SW 1271 (cell line): ENCODE measurements around the gene FOXN3.

ENCODE experiments used
- DNase-seq, 2 experiments: peaks; one replicate each; lab custom pipeline; 2025; lab: John Stamatoyannopoulos, UW

FOXN3 gene

DNA sequence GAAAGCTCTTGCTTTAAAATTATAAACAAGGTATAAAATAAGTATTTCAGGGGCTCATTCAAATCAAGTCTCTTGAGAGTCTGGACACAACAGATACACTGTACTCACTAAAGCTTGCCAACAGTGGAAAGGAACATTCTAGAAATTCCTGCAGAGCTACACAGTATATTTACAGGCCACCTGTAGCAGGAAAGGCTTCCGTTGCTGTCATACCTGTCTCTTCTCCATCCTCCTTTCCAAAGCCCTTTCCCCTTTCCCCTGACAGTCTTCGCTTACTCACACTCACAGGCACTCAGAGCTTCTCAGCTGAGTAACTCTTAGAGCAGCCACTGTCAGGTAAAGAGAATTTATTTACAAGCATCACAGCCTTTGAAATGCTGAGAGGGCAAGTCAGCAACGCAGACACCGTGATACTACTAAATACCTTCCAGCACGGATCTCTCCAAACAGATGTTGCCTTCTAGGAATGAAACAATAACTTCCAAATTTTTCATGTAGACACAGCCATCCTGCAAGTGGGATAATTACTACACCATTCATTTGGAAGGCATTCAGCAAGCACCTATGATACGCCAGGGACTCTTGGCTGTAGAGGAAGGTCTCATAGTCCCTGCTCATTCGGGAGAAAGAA lies 167.9 kb downstream of the FOXN3 start:
- DNase-seq = no peak

- no peak for DNase-seq
These were observed 168.5 kb downstream of the FOXN3 start for GRCh38 chr14:89248411-89249064.

DNA sequence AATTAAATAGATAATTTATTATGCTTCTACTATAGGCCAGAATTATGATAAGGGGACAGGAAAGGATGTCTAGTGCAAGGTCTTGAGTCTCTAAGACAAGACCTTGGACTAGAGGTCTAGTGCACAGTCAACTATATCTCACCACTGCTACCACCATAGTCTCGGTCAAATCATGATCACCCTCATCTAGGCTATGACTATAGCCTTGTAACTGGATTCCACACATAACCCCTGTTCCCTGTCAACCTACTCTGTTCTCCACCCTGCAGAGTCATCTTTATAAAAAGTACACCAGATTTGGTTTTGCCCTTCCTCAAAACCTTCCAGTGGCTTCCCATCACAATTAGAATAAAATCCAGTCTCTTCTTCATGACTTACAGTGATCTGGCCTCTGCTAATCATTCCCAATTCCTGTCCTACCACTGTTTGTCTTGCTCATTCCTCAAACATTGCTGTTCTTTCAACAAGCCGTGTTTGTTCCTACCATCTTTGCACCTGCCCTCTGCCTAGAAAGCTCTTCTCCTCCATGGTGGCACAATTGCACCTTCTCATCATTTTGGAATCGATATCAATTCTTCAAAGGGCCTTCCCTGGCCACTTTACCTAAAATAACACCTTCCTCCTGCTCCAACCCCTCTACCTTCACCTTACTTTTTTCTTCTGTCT lies 169.4 kb downstream of the FOXN3 start:
- no peak for DNase-seq

DNA sequence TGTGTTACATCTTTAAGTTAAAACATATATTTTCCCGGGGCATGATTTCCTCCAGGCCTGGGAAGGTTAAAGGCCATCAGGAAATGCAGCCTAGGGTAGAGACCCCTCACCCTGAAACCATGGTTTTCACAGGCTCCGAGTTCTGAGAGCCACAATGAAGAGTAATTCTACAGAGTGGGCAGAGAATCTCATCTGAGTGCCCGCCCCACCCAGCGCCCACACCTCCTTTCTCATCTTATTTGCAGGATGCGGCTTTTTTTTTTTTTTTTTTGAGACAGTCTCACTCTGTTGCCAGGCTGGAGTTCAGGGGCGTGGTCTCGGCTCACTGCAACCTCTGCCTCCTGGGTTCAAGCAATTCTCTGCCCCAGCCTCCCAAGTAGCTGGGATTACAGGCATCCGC lies 170.7 kb downstream of the FOXN3 start:
- no peak for DNase-seq

GRCh38 chr14:89245802-89246201 lies 171.2 kb downstream of the FOXN3 start:
- DNase-seq = no peak

GRCh38 chr14:89244720-89245119 lies 172.3 kb downstream of the FOXN3 start:
- DNase-seq = no peak

DNA sequence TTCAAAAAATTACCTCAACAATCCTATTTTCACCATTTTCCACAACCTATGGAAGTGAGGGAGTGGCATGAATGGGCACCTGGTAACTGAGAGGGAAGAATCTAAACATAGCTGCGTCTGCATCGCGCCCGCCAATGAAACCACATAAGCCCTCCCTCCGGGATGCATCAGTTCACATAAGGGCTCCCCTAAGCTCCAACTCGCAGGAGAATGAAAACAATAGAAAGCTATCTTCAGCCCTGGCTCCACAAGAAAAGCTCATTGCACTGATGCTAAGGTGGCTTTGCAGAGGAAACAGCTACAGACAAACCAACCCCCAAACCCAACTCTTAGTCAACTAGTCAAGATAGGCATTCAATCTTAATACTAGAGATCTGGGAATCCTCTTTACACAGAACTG lies 173.3 kb downstream of the FOXN3 start:
- no peak for DNase-seq

DNA sequence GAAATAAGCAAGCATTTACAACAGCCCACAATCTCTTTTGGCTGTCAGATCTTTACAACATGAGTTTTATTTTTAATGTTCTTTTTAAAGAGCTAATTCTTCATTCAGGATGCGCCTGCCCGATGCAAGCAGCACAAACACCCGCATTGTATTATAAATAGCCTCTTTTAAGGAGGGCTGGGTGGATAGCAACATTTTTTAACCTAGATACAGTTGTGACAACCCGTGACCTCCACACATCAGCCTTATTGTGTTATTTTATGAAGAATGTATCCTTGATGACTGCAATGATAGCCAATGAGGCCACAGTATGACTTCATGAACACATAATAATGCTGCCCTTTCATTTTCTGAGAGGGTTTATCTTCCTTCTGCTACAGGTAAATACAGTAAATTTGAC lies 173.7 kb downstream of the FOXN3 start:
- DNase-seq = no peak

DNA sequence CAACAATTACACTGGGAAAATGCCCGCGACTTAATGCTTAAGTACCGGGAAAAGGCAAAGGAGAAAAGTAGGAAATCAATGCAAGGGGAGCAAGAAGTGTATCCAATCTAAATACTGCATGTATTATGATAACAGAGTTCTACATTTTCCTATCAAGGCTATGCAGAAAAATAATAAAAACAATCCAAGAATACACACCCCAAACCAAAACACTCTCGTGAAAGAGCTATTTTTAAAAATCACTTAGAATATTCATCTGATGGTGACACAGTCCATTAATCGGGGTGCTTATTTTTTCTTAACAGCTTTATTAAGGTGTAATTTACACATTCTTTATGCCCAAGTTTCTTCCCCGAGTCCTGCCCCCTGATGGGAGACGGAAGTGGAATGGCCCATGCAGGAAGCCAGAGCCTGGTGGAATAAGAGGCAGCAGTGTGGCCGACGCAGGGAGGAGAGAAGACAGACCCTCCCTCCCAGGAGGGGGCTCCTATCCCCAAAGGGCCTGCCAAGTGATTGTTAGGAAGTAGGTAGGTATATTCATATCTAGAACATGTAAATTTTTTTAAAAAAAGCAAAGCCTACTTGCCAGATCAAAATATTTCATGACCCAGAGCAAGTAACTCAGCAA lies 174.3 kb downstream of the FOXN3 start:
- no peak for DNase-seq

- DNase-seq = no peak
These were observed 174.9 kb downstream of the FOXN3 start for GRCh38 chr14:89241934-89242651.

GRCh38 chr14:89241257-89241656 lies 175.8 kb downstream of the FOXN3 start:
- no peak for DNase-seq

DNA sequence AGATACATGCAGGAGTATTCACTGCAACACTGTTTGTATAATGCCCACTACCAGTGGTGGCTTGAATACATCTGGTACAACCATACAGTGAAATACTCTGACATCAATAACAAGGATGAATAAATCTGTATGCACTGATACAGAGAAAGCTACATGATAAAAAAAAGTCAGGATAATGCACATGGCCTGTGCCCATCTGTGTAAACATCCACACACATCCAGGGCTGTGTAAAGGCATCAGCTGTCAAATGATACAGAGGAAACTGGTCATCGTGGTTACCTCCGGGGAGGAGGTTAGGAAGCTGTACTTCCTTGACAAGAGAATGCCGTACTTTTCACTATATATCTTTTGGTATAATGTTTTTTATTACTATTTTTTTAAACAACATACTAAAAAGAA lies 176.6 kb downstream of the FOXN3 start:
- no peak for DNase-seq

DNA sequence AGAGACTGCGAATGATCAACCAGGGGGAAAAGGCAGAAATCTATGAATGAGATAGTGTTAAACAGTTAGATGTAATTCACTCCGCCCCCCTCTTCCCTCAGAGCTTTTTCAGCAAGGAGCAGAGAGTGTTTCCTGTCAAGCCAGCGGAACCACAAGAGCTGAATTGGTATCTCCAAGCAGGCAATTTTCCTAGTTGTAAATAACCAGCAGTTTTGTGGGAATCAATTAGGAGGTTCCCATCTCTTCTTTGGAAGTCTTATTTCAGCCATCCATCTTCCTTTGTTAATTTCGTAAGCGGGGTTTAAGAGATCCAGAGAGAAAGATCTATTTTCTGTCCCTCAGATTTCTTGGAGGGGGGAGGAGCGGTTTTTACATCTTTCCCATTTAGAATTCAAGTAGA lies 178.0 kb downstream of the FOXN3 start:
- no peak for DNase-seq

GRCh38 chr14:89237921-89238529 lies 179.0 kb downstream of the FOXN3 start:
- DNase-seq = peak in 1 of 2 experiments; percentile 2

DNA sequence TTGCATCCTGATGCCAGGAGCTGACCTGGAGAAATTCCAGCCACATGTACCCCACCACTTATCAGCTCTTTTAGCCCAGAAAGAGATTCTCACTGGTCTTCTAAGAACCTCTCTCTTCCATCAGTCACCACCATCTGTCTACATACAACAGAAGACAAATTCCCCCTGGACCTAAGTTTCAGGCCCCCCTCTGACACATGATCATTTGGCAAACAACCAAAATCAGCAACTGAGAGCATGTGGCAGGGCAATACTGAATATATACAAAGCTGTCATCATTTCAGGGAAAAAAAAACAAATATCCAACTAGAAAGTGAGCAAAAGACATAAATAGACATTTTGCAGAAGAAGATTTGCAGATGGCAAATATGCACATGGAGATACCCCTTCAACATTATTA lies 180.2 kb downstream of the FOXN3 start:
- DNase-seq = no peak

GRCh38 chr14:89233184-89233583 lies 183.8 kb downstream of the FOXN3 start:
- DNase-seq = no peak

GRCh38 chr14:89232265-89233070 lies 184.6 kb downstream of the FOXN3 start:
- DNase-seq = no peak

- DNase-seq = no peak
These were observed 185.5 kb downstream of the FOXN3 start for GRCh38 chr14:89231426-89232113.

- no peak for DNase-seq
These were observed 188.0 kb downstream of the FOXN3 start for GRCh38 chr14:89228921-89229639.

DNA sequence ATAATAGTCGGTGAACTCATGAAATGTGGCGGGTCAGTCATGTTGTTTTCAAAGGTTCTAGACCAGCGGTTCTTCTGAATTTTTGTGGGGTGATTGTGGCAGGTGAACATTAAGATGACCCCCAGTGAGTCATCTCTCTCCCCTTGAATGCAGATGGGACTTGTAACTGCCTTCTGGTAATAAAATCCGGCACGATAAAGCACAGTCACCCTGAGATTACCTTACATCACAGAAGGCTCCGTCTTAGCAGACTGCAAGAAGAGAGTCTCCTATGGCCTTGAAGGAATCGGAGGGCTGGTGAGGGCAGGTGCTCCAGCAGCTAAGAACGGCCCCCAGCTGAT lies 189.6 kb downstream of the FOXN3 start:
- DNase-seq = no peak
